ENCODE results near the gene TPGS2.

TPGS2 gene

GRCh38 chr18:36744261-36744876, 84.4 kb downstream of the TPGS2 start:
- DNase-seq (ENCODE audit: low read depth in 1 of 2, low spot score in 1 of 2), result no peak
